B cell (primary cell): ENCODE results near the gene WNK1.

Source experiments
- CTCF ChIP-seq: fragments of 200-600 bp; IDR thresholded peaks from one replicate; pipeline ENCODE4 v1.8.0; 2022; ENCODE audit warnings: antibody characterized with exemption, mild to moderate bottlenecking
- EZH2 ChIP-seq: IDR thresholded peaks from 2 replicates; pipeline ENCODE4 v1.6.1; 2012; ENCODE audit warnings: borderline replicate concordance, low read depth, mild to moderate bottlenecking, moderate library complexity, low read length; ENCODE audit not compliant: insufficient read depth, poor library complexity, severe bottlenecking

- TF ChIP-seq CTCF (no peak), EZH2 (no peak)
Observed at GRCh38 chr12:729221-729620, 23.2 kb upstream of the WNK1 start.
